HepG2 (cell line): ENCODE data around the gene LINGO1. TPM values are rescaled to one million over a fixed set of nuclear protein-coding genes. Genes with fewer than 3 reads are reported as not detected.

Experiments
- CSRNP1 ChIP-seq: sonication (generic); formaldehyde crosslinking; IDR thresholded peaks from 2 replicates; pipeline ENCODE4 v1.8.1; 2023; ENCODE audit warnings: mild to moderate bottlenecking, missing genetic modification reagents
- KLF9 ChIP-seq: IDR thresholded peaks from 2 replicates; pipeline ENCODE4 v1.6.1; 2016; ENCODE audit warnings: low read depth
- SAP130 ChIP-seq: IDR thresholded peaks from 2 replicates; pipeline ENCODE4 v1.6.1; 2016; ENCODE audit warnings: low read depth
- TSC22D2 ChIP-seq: sonication (generic); formaldehyde crosslinking; IDR thresholded peaks from 2 replicates; pipeline ENCODE4 v1.5.1; 2020; ENCODE audit warnings: missing genetic modification reagents, mild to moderate bottlenecking, borderline replicate concordance
- ZFP91 ChIP-seq: sonication (generic); formaldehyde crosslinking; IDR thresholded peaks from 2 replicates; pipeline ENCODE4 v1.9.0; 2022; ENCODE audit warnings: missing genetic modification reagents, mild to moderate bottlenecking, borderline replicate concordance
- ZNF142 ChIP-seq: sonication (generic); formaldehyde crosslinking; IDR thresholded peaks from 2 replicates; pipeline ENCODE4 v1.4.0; 2020; ENCODE audit warnings: missing genetic modification reagents
- polyA plus RNA-seq, 8 experiments: library from polyadenylated mRNA; depleted of rRNA in 3 of 8; stranded (reverse) in 7 of 8; unstranded in 1 of 8; fragments of >200 nt; fragmentation: Illumina TruSeq in 4 of 8; extraction: Trizol in 4 of 8; gene quantifications; 2 replicates each; pipeline versions ENCODE4 v1.2.1 to v1.2.3, GENCODE V29; 2011 to 2016; ENCODE audit warnings: low read depth in 4 of 8, missing spikeins in 1 of 8, mixed read lengths in 1 of 8; ENCODE audit not compliant: insufficient read depth in 1 of 8
- total RNA-seq, 5 experiments: library from RNA; depleted of rRNA; stranded (reverse); fragments of >200 nt; fragmentation: Illumina TruSeq; extraction: Trizol; gene quantifications; 2 replicates each; pipeline ENCODE4 v1.2.3, GENCODE V29; 2016; ENCODE audit warnings: low read depth in 1 of 5

Gene LINGO1
- total and polyA plus RNA-seq, 2 of the 13 experiments (the other 11 are each of a cell fraction or from before 2014, with no cell fraction given) = 0.07 TPM; not detected in 1

- no peak for TF ChIP-seq ZNF142 (CRISPR knock-in tag)
- TF ChIP-seq CSRNP1 = no peak
- no peak for TF ChIP-seq TSC22D2 (CRISPR knock-in tag)
- TF ChIP-seq SAP130 (CRISPR knock-in tag) = no peak
- TF ChIP-seq KLF9 (CRISPR knock-in tag) = no peak
- TF ChIP-seq ZFP91 (CRISPR knock-in tag) = no peak
Observed at GRCh38 chr15:77673866-77674265, 41.2 kb upstream of the LINGO1 start (continued).
